ENCODE results near the gene CNTNAP2.
A peak's percentile ranks its signal among the peaks of the same experiment; 100 is the strongest.
"Not testable (repeated sequence)": the region's sequence is repeated elsewhere in the genome, so short reads cannot be mapped to it uniquely, and the experiment has no call there.

CNTNAP2 gene

GRCh38 chr7:146146831-146147486, 30.4 kb downstream of the CNTNAP2 start:
- DNase-seq, result no peak

- DNase-seq, result no peak
Observed at GRCh38 chr7:146150153-146150552, 33.6 kb downstream of the CNTNAP2 start.

- DNase-seq, result no peak
Observed at GRCh38 chr7:146172112-146172511, 55.5 kb downstream of the CNTNAP2 start.

GRCh38 chr7:146175716-146176115, 59.1 kb downstream of the CNTNAP2 start:
- DNase-seq, result no peak

GRCh38 chr7:146176860-146177259, 60.3 kb downstream of the CNTNAP2 start:
- no peak for DNase-seq

GRCh38 chr7:146177301-146177700, 60.7 kb downstream of the CNTNAP2 start:
- DNase-seq, result peak; percentile 2

GRCh38 chr7:146185844-146186243, 69.2 kb downstream of the CNTNAP2 start:
- DNase-seq, result no peak

- not testable (repeated sequence) for DNase-seq
Observed at GRCh38 chr7:146191428-146191827, 74.8 kb downstream of the CNTNAP2 start.

GRCh38 chr7:146201945-146202344, 85.3 kb downstream of the CNTNAP2 start:
- no peak for DNase-seq

GRCh38 chr7:146206270-146206669, 89.7 kb downstream of the CNTNAP2 start:
- DNase-seq, result no peak

- no peak for DNase-seq
Observed at GRCh38 chr7:146208492-146208891, 91.9 kb downstream of the CNTNAP2 start.

GRCh38 chr7:146214842-146215241, 98.2 kb downstream of the CNTNAP2 start:
- DNase-seq, result no peak

- DNase-seq, result no peak
Observed at GRCh38 chr7:146216396-146217041, 99.9 kb downstream of the CNTNAP2 start.

- no peak for DNase-seq
Observed at GRCh38 chr7:146223851-146224250, 107.2 kb downstream of the CNTNAP2 start.

- DNase-seq, result no peak
Observed at GRCh38 chr7:146232604-146233003, 116.0 kb downstream of the CNTNAP2 start.

- DNase-seq, result no peak
Observed at GRCh38 chr7:146235195-146235594, 118.6 kb downstream of the CNTNAP2 start.

GRCh38 chr7:146242661-146243060, 126.1 kb downstream of the CNTNAP2 start:
- no peak for DNase-seq

GRCh38 chr7:146247991-146248390, 131.4 kb downstream of the CNTNAP2 start:
- not testable (repeated sequence) for DNase-seq

GRCh38 chr7:146248744-146249143, 132.1 kb downstream of the CNTNAP2 start:
- DNase-seq, result not testable (repeated sequence)

GRCh38 chr7:146249272-146249671, 132.7 kb downstream of the CNTNAP2 start:
- DNase-seq, result no peak

GRCh38 chr7:146255609-146256008, 139.0 kb downstream of the CNTNAP2 start:
- no peak for DNase-seq

- DNase-seq, result no peak
Observed at GRCh38 chr7:146262527-146262926, 145.9 kb downstream of the CNTNAP2 start.

GRCh38 chr7:146276888-146277287, 160.3 kb downstream of the CNTNAP2 start:
- no peak for DNase-seq

- DNase-seq, result no peak
Observed at GRCh38 chr7:146285418-146285817, 168.8 kb downstream of the CNTNAP2 start.

Measured in right kidney (tissue), 1 donor.